GM12878 (cell line): ENCODE results near the gene PRDM16. TPM values are rescaled to one million over a fixed set of nuclear protein-coding genes. Genes with fewer than 3 reads are reported as not detected.

Experiments
- ATAC-seq: fragments of 200-7000 bp; cut with Tn5 transposase; 3 replicates; pipeline ENCODE4 v1.9.1; 2020; ENCODE audit warnings: mild to moderate bottlenecking, moderate library complexity
- BruUV-seq: library from RNA; stranded (reverse); fragments of 400-500 nt; replicated peaks from 2 replicates; lab custom pipeline; 2021; lab: Mats Ljungman, UMichigan
- CTCF ChIA-PET: fragments of 300-600 bp; sonication (Branson Sonifier 250); formaldehyde crosslinking; extraction: SDS; loops from one replicate; lab custom pipeline; 2021; ENCODE audit warnings: inconsistent platforms; lab: Yijun Ruan, JAX
- POLR2A ChIA-PET: fragments of 350-600 bp; formaldehyde crosslinking; extraction: SDS; loops from one replicate; lab custom pipeline; 2021; ENCODE audit warnings: inconsistent platforms; lab: Charles Lee
- RAD21 ChIA-PET: fragments of 300-600 bp; sonication (Branson Sonifier 250); formaldehyde crosslinking; loops from one replicate; lab custom pipeline; 2023; ENCODE audit warnings: antibody characterized with exemption; ENCODE audit not compliant: unreplicated experiment; lab: Charles Lee
- SMC1A ChIA-PET: fragments of 300-600 bp; sonication (Branson Sonifier 250); formaldehyde crosslinking; loops from one replicate; lab custom pipeline; 2023; ENCODE audit not compliant: unreplicated experiment, uncharacterized antibody; lab: Charles Lee
- DNase-seq: peaks from one replicate; pipeline ENCODE4 v3.0.0-alpha.2; 2011; ENCODE audit warnings: low read depth, low spot score
- FAIRE-seq: peaks from 3 replicates; lab custom pipeline; 2011; peaks lifted over from hg19 to GRCh38; lab: Jason Lieb, UNC
- H2AFZ ChIP-seq: 2 replicates; pipeline ENCODE4 v1.6.0; 2011; ENCODE audit warnings: low read depth, low read length, control low read depth; ENCODE audit not compliant: control insufficient read depth
- H3K27ac ChIP-seq: 2 replicates; pipeline ENCODE4 v1.5.1; 2011; ENCODE audit warnings: control low read depth; ENCODE audit not compliant: control insufficient read depth, insufficient read depth
- H3K27me3 ChIP-seq, 2 experiments: replicated peaks in 1 of 2; 2 replicates each; pipeline versions ENCODE4 v1.6.0 to v1.6.1; 2011; ENCODE audit warnings: low read length in 1 of 2; ENCODE audit not compliant: control insufficient read depth in 2 of 2, insufficient read depth in 2 of 2
- H3K36me3 ChIP-seq, 2 experiments: 2 replicates each; pipeline ENCODE4 v1.5.1; 2011; ENCODE audit warnings: low read length in 1 of 2; ENCODE audit not compliant: control insufficient read depth in 2 of 2, insufficient read depth in 2 of 2
- H3K4me1 ChIP-seq: 2 replicates; pipeline ENCODE4 v1.6.1; 2011; ENCODE audit warnings: mild to moderate bottlenecking, low read length, moderate library complexity, mixed read lengths; ENCODE audit not compliant: control insufficient read depth, insufficient read depth
- H3K4me2 ChIP-seq: 2 replicates; pipeline ENCODE4 v1.6.0; 2011; ENCODE audit warnings: control low read depth; ENCODE audit not compliant: control insufficient read depth, insufficient read depth
- H3K4me3 ChIP-seq: fragments of 200-600 bp; sonication (generic); 2 replicates; pipeline ENCODE4 v1.5.1; 2016
- H3K79me2 ChIP-seq: 2 replicates; pipeline ENCODE4 v1.6.0; 2011; ENCODE audit warnings: low read length; ENCODE audit not compliant: control insufficient read depth, insufficient read depth
- H3K9ac ChIP-seq: 2 replicates; pipeline ENCODE4 v1.8.0; 2011; ENCODE audit warnings: low read length, control low read depth, mixed read lengths; ENCODE audit not compliant: control insufficient read depth, insufficient read depth
- H3K9me3 ChIP-seq: replicated peaks from 3 replicates; pipeline ENCODE4 v1.5.1; 2011; ENCODE audit warnings: mild to moderate bottlenecking, low read length; ENCODE audit not compliant: control insufficient read depth, insufficient read depth
- H4K20me1 ChIP-seq: 2 replicates; pipeline ENCODE4 v1.6.0; 2011; ENCODE audit not compliant: control insufficient read depth, insufficient read depth
- BACH1 ChIP-seq: fragments of 450-650 bp; IDR thresholded peaks from 2 replicates; pipeline ENCODE4 v1.6.1; 2017; ENCODE audit warnings: mild to moderate bottlenecking, borderline replicate concordance
- CHD2 ChIP-seq: IDR thresholded peaks from 2 replicates; pipeline ENCODE4 v1.6.1; 2011; ENCODE audit warnings: low read depth, low read length, improper control_type of control experiment, borderline replicate concordance
- CHD4 ChIP-seq: fragments of 200-600 bp; sonication (generic); IDR thresholded peaks from 2 replicates; pipeline ENCODE4 v1.6.1; 2016; ENCODE audit warnings: mild to moderate bottlenecking
- E2F4 ChIP-seq: IDR thresholded peaks from 2 replicates; pipeline ENCODE4 v1.6.1; 2012; ENCODE audit warnings: low read depth, low read length, improper control_type of control experiment
- ETV6 ChIP-seq, 2 experiments: fragments of 450-650 bp in 1 of 2; IDR thresholded peaks in 1 of 2; conservative IDR thresholded peaks in 1 of 2; 2 replicates each; pipeline ENCODE4 v1.6.1; 2014; ENCODE audit warnings: antibody characterized with exemption in 1 of 2, borderline replicate concordance in 1 of 2, low read depth in 1 of 2, mild to moderate bottlenecking in 1 of 2, moderate library complexity in 1 of 2
- JUND ChIP-seq: IDR thresholded peaks from 2 replicates; pipeline ENCODE4 v1.6.1; 2012; ENCODE audit warnings: low read depth, mild to moderate bottlenecking, low read length, improper control_type of control experiment, moderate library complexity
- KAT2A ChIP-seq: conservative IDR thresholded peaks from 2 replicates; pipeline ENCODE4 v1.6.1; 2011; ENCODE audit warnings: low read depth, low read length; ENCODE audit not compliant: control insufficient read depth
- NBN ChIP-seq: fragments of 450-650 bp; IDR thresholded peaks from 2 replicates; pipeline ENCODE4 v1.6.1; 2016
- NFYA ChIP-seq: IDR thresholded peaks from 2 replicates; pipeline ENCODE4 v1.6.1; 2011; ENCODE audit warnings: low read depth, mild to moderate bottlenecking, low read length, improper control_type of control experiment, borderline replicate concordance
- NR2C2 ChIP-seq: IDR thresholded peaks from 2 replicates; pipeline ENCODE4 v1.6.1; 2011; ENCODE audit warnings: borderline replicate concordance, low read depth; ENCODE audit not compliant: control insufficient read depth, insufficient read length
- RAD51 ChIP-seq: fragments of 450-650 bp; IDR thresholded peaks from 2 replicates; pipeline ENCODE4 v1.6.1; 2016; ENCODE audit warnings: moderate library complexity, mild to moderate bottlenecking, inconsistent platforms
- SP1 ChIP-seq: IDR thresholded peaks from one replicate; pipeline ENCODE4 v1.6.1; 2011; ENCODE audit warnings: low read depth, low read length
- TARDBP ChIP-seq: IDR thresholded peaks from 2 replicates; pipeline ENCODE4 v1.6.1; 2016; ENCODE audit warnings: borderline replicate concordance
- TBL1XR1 ChIP-seq: IDR thresholded peaks from 2 replicates; pipeline ENCODE4 v1.6.1; 2012; ENCODE audit warnings: low read depth, low read length, improper control_type of control experiment
- TCF3 ChIP-seq: IDR thresholded peaks from 2 replicates; pipeline ENCODE4 v1.6.1; 2012; ENCODE audit warnings: low read depth, mild to moderate bottlenecking, low read length, borderline replicate concordance; ENCODE audit not compliant: insufficient read depth
- ZNF207 ChIP-seq: fragments of 450-650 bp; IDR thresholded peaks from 2 replicates; pipeline ENCODE4 v1.6.1; 2014; ENCODE audit warnings: antibody characterized with exemption, mild to moderate bottlenecking, borderline replicate concordance
- WGBS: methylation state at CpG from one replicate; pipeline ENCODE4 v1.1.6; 2016; ENCODE audit warnings: low lambda C conversion rate; ENCODE audit not compliant: insufficient replicate concordance, insufficient coverage; ENCODE audit errors: missing lambda C conversion rate; 5-methylcytosine and 5-hydroxymethylcytosine counted together
- in situ Hi-C: fragments of 300-500 bp; cut with MboI; formaldehyde crosslinking; loops from 9 replicates; pipeline ENCODE4 v1.14.3; 2018; ENCODE audit warnings: mixed read lengths
- intact Hi-C: fragments of 100-400 bp; cut with micrococcal nuclease; formaldehyde crosslinking; loops from one replicate; pipeline ENCODE4 v1.14.2; 2022; ENCODE audit not compliant: unreplicated experiment
- polyA plus RNA-seq, 11 experiments: library from polyadenylated mRNA; depleted of rRNA in 4 of 11; unstranded in 6 of 11; stranded (reverse) in 5 of 11; fragments of >200 nt; fragmentation: Nextera tagmentation in 4 of 11; fragmentation: Illumina TruSeq in 1 of 11; extraction: Ambion mirVana in 4 of 11; extraction: Trizol in 1 of 11; gene quantifications; 1 replicate in 1 of 11; 2 replicates in 10 of 11; pipeline versions ENCODE4 v1.2.1 to v1.2.3, GENCODE V29; 2011 to 2016; ENCODE audit warnings: inconsistent platforms in 2 of 11, missing spikeins in 2 of 11, low read depth in 1 of 11
- total RNA-seq, 4 experiments: library from RNA; depleted of rRNA in 3 of 4; stranded (reverse); fragments of >200 nt in 3 of 4; fragmentation: Illumina TruSeq in 1 of 4; extraction: Trizol in 1 of 4; gene quantifications; 2 replicates each; pipeline versions ENCODE4 v1.2.1 to v1.2.3, GENCODE V29; 2013 to 2021

PRDM16 gene
- total and polyA plus RNA-seq, 10 of the 15 experiments (the other 5 are each of a cell fraction or from before 2014, with no cell fraction given), result 0.03 TPM; not detected in 9

GRCh38 chr1:3337798-3338724 lies 269.1 kb downstream of the PRDM16 start (continued):
- TF ChIP-seq JUND (no peak), NFYA (no peak), E2F4 (no peak)
- TF ChIP-seq, all 136 proteins: peak for 0

- ChIA-PET SMC1A (no interaction called here), RAD21 (no interaction called here), POLR2A (no interaction called here), CTCF (no interaction called here)
- Histone ChIP-seq H3K36me3 (no peaks in the 10 kb centered on the region), H3K9ac (no peak overlapping the region), H3K4me2 (no peak overlapping the region), H3K27ac (no peak overlapping the region), H3K4me1 (no peaks in the 10 kb centered on the region), H3K27me3 (no peaks in the 10 kb centered on the region), H2AFZ (no peak overlapping the region), H3K9me3 (no peaks in the 10 kb centered on the region; the same call in 2 of the 3 replicates), H3K4me3 (no peak overlapping the region), H3K79me2 (no peaks in the 10 kb centered on the region), H4K20me1 (no peaks in the 10 kb centered on the region)
- TF ChIP-seq TCF3 (no peak), NFYA (no peak), BACH1 (no peak), NBN (no peak), RAD51 (no peak), TARDBP (no peak), NR2C2 (no peak), JUND (no peak), SP1 (no peak), CHD2 (no peak), ETV6 (conservative IDR thresholded peaks at IDR 0.05 in 1 of 2, IDR thresholded peaks at IDR 0.05 in 1 of 2; ENCODE audit: borderline replicate concordance in 1 of 2, low read depth in 1 of 2) (no peak), ZNF207 (no peak), CHD4 (no peak), TBL1XR1 (no peak), KAT2A (no peak)
- ATAC-seq (no peak), FAIRE-seq (no peak), DNase-seq (no peak)
- BruUV-seq, result no TSS peak
- 0% methylated on average over 4 of the region's 4 CpGs for WGBS
- intact Hi-C loops, result no loop called here
- in situ Hi-C loops, result no loop called here
Measured at GRCh38 chr1:3338725-3339070, 269.7 kb downstream of the PRDM16 start.
